Lower leg skin (tissue), 4 donors: Measurements from ENCODE around the gene B4GALNT3. TPM values are rescaled to one million over a fixed set of nuclear protein-coding genes. Genes with fewer than 3 reads are reported as not detected.

ENCODE experiments used
- DNase-seq, 2 donors: peaks; one replicate each; pipeline ENCODE4 v3.0.0-alpha.2; 2019; ENCODE audit warnings: low spot score in 2 of 2
- H3K4me3 ChIP-seq: fragments of 200-600 bp; sonication (generic); 2 replicates; pipeline ENCODE4 v1.5.1; 2017; ENCODE audit warnings: mild to moderate bottlenecking, low read depth; ENCODE audit not compliant: poor library complexity, severe bottlenecking
- CTCF ChIP-seq, 3 donors: fragments of 450-650 bp; IDR thresholded peaks; one replicate each; pipeline ENCODE4 v1.5.1; 2016; ENCODE audit warnings: antibody characterized with exemption in 3 of 3, mild to moderate bottlenecking in 3 of 3, moderate library complexity in 2 of 3
- POLR2A ChIP-seq, 2 donors: fragments of 450-650 bp; IDR thresholded peaks; one replicate each; pipeline ENCODE4 v1.6.1; 2016 to 2017; ENCODE audit warnings: antibody characterized with exemption in 2 of 2, mild to moderate bottlenecking in 1 of 2, moderate library complexity in 1 of 2
- WGBS, 2 donors: methylation state at CpG; one replicate each; pipeline ENCODE4 v1.1.5; 2018; 5-methylcytosine and 5-hydroxymethylcytosine counted together
- intact Hi-C: fragments of 100-400 bp; cut with DNase I; formaldehyde crosslinking; loops from one replicate; pipeline ENCODE4 v1.15.0; 2023; ENCODE audit warnings: low total_unique reads
- total RNA-seq, 4 donors: library from RNA; depleted of rRNA; stranded (reverse); fragments of >200 nt; gene quantifications; one replicate each; pipeline ENCODE4 v1.1.0, GENCODE V29; 2016

Gene B4GALNT3
- total RNA-seq, 4 donors from 2014 or later, result 35.8 to 65.4 (median 47.6) TPM

- no peak overlapping the region for H3K4me3 ChIP-seq
- intact Hi-C loops, result no loop called here
- TF ChIP-seq CTCF (IDR thresholded peaks at IDR 0.05) (no peak), POLR2A (IDR thresholded peaks at IDR 0.05) (no peak)
- 83 to 87% methylated on average over 1 of the region's 1 CpG for WGBS, 2 donors
- no peak for DNase-seq
Measured at GRCh38 chr12:447141-447540, 12.6 kb upstream of the B4GALNT3 start.

- 72 to 83% methylated on average over 4 of the region's 4 CpGs for WGBS, 2 donors
- intact Hi-C loops, result no loop called here
- no peak overlapping the region for H3K4me3 ChIP-seq
- DNase-seq, result no peak
- TF ChIP-seq POLR2A (IDR thresholded peaks at IDR 0.05) (no peak), CTCF (IDR thresholded peaks at IDR 0.05) (no peak)
Measured at GRCh38 chr12:449203-449602, 10.5 kb upstream of the B4GALNT3 start.

GRCh38 chr12:450438-450837 is 9.3 kb upstream of the B4GALNT3 start:
- no peak for TF ChIP-seq CTCF (IDR thresholded peaks at IDR 0.05)
- no peak for TF ChIP-seq POLR2A (IDR thresholded peaks at IDR 0.05)
- intact Hi-C loops, result loop anchor here (5.0 kb wide), 1 partner anchor 97 kb away; no protein-coding TSS in a partner anchor
- no peak overlapping the region for H3K4me3 ChIP-seq
- WGBS, 2 donors, result 60 to 68% methylated on average over 3 of the region's 3 CpGs
- DNase-seq, result no peak

GRCh38 chr12:452667-453210 is 7.0 kb upstream of the B4GALNT3 start:
- WGBS, 2 donors, result 48 to 52% methylated on average over 13 to 16 of the region's 25 CpGs
- DNase-seq, result no peak
- no peak for TF ChIP-seq CTCF (IDR thresholded peaks at IDR 0.05)
- TF ChIP-seq POLR2A (IDR thresholded peaks at IDR 0.05), result no peak
- intact Hi-C loops, result loop anchor here (5.0 kb wide), 1 partner anchor 95 kb away; no protein-coding TSS in a partner anchor
- no peak overlapping the region for H3K4me3 ChIP-seq

- TF ChIP-seq POLR2A (IDR thresholded peaks at IDR 0.05) (no peak), CTCF (IDR thresholded peaks at IDR 0.05) (no peak)
- WGBS, 2 donors, result 65 to 88% methylated on average over 1 of the region's 1 CpG
- no peak for DNase-seq
- H3K4me3 ChIP-seq, result no peak overlapping the region
- intact Hi-C loops, result loop anchor here (5.0 kb wide), 1 partner anchor 92 kb away; no protein-coding TSS in a partner anchor
Measured at GRCh38 chr12:454833-455232, 4.9 kb upstream of the B4GALNT3 start.

GRCh38 chr12:455821-456220 is 3.9 kb upstream of the B4GALNT3 start:
- DNase-seq, result no peak
- WGBS, 2 donors, result 55 to 57% methylated on average over 2 of the region's 2 CpGs
- no peak for TF ChIP-seq CTCF (IDR thresholded peaks at IDR 0.05)
- no peak for TF ChIP-seq POLR2A (IDR thresholded peaks at IDR 0.05)
- intact Hi-C loops, result no loop called here
- H3K4me3 ChIP-seq, result no peak overlapping the region
